HEK293T (cell line): ENCODE measurements around the gene MRGPRF.

Source experiments
- CTCF ChIA-PET: fragments of 350-600 bp; formaldehyde crosslinking; extraction: SDS; loops from one replicate; lab custom pipeline; 2021; ENCODE audit warnings: antibody characterized with exemption, inconsistent platforms; lab: Yijun Ruan, JAX
- POLR2A ChIA-PET: fragments of 350-600 bp; formaldehyde crosslinking; extraction: SDS; loops from one replicate; lab custom pipeline; 2020; ENCODE audit warnings: antibody characterized with exemption, inconsistent platforms; lab: Yijun Ruan, JAX
- DNase-seq: peaks from one replicate; pipeline ENCODE4 v3.0.0; 2012; ENCODE audit warnings: mixed read lengths; ENCODE audit errors: extremely low spot score
- ARNT ChIP-seq: fragments of 450-650 bp; IDR thresholded peaks from 2 replicates; pipeline ENCODE4 v1.6.1; 2017; ENCODE audit warnings: mild to moderate bottlenecking
- BHLHE40 ChIP-seq: fragments of 450-650 bp; IDR thresholded peaks from 2 replicates; pipeline ENCODE4 v1.6.1; 2016; ENCODE audit warnings: mild to moderate bottlenecking, moderate library complexity, borderline replicate concordance
- CTBP1 ChIP-seq: fragments of 450-650 bp; IDR thresholded peaks from 2 replicates; pipeline ENCODE4 v1.6.1; 2016; ENCODE audit warnings: borderline replicate concordance
- ELF4 ChIP-seq: fragments of 450-650 bp; IDR thresholded peaks from 2 replicates; pipeline ENCODE4 v1.6.1; 2017; ENCODE audit warnings: antibody characterized with exemption
- FOXA1 ChIP-seq: fragments of 450-650 bp; IDR thresholded peaks from 2 replicates; pipeline ENCODE4 v1.6.1; 2016; ENCODE audit warnings: mild to moderate bottlenecking
- FOXK2 ChIP-seq: fragments of 450-650 bp; IDR thresholded peaks from 2 replicates; pipeline ENCODE4 v1.6.1; 2016; ENCODE audit warnings: mild to moderate bottlenecking
- FOXM1 ChIP-seq: fragments of 450-650 bp; IDR thresholded peaks from 2 replicates; pipeline ENCODE4 v1.6.1; 2017; ENCODE audit warnings: mild to moderate bottlenecking, borderline replicate concordance
- HDGF ChIP-seq: fragments of 450-650 bp; IDR thresholded peaks from 2 replicates; pipeline ENCODE4 v1.6.1; 2017; ENCODE audit warnings: antibody characterized with exemption, borderline replicate concordance
- L3MBTL2 ChIP-seq: fragments of 450-650 bp; conservative IDR thresholded peaks from 2 replicates; pipeline ENCODE4 v1.6.1; 2016; ENCODE audit warnings: mild to moderate bottlenecking
- LEF1 ChIP-seq: fragments of 450-650 bp; IDR thresholded peaks from 2 replicates; pipeline ENCODE4 v1.6.1; 2017; ENCODE audit warnings: mild to moderate bottlenecking, borderline replicate concordance
- NFRKB ChIP-seq: fragments of 450-650 bp; IDR thresholded peaks from 2 replicates; pipeline ENCODE4 v1.6.1; 2016; ENCODE audit warnings: mild to moderate bottlenecking, moderate library complexity
- SP1 ChIP-seq: fragments of 450-650 bp; IDR thresholded peaks from 2 replicates; pipeline ENCODE4 v1.6.1; 2017
- SUZ12 ChIP-seq: fragments of 450-650 bp; IDR thresholded peaks from 2 replicates; pipeline ENCODE4 v1.6.1; 2016; ENCODE audit warnings: mild to moderate bottlenecking
- TARDBP ChIP-seq: fragments of 450-650 bp; IDR thresholded peaks from 2 replicates; pipeline ENCODE4 v1.6.1; 2016
- ZNF384 ChIP-seq: fragments of 450-650 bp; IDR thresholded peaks from 2 replicates; pipeline ENCODE4 v1.6.1; 2016
- TF ChIP-seq, protein P1 (sequence below): fragments of 450-650 bp; IDR thresholded peaks from 2 replicates; pipeline ENCODE4 v1.6.1; 2016

Gene MRGPRF

DNA sequence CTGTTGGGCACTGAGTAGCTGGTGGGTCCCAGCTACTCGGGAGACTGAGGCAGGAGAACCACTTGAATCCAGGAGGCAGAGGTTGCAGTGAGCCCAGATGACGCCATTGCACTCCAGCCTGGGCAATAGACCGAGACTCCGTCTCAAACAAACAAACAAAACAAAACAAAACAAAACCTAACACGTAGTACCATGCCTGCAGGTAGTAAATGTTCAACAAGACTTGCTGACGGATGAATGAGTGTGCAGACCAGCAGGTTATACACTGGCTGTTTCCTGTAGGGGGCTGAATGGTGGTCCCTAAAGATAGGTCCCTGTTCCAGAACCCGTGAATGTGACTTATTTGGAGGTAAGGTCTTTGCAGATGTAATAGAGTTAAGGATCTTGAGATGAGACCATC is 19.5 kb downstream of the MRGPRF start:
- no peak for DNase-seq
- CTCF ChIA-PET: no interaction called here
- no peak for TF ChIP-seq ELF4
- POLR2A ChIA-PET: no interaction called here

DNA sequence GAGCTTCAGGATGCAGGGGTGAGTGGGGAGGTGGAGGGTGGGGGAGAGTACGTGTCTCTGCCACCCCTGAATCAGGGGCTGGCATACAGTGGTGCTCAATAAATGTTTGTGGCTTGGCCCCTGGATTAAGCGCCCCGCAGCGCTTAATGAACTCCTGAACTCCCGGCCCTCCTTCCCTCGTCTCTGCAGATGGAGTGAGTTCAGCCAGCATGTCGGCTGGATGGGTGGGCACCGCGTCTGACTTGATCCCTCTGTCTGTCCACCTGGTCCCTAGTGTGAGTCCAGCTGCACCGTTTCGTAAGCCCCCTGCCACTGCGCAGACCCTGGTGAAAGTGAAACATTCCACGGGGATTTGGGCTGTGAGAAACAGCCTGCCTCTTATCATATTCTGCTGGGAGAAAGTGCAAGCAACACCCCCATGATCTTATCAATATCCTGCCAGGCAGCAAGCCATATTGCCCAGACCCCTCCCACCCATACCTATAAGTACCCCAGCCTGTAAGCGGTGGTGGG is 20.2 kb downstream of the MRGPRF start:
- POLR2A ChIA-PET: no interaction called here
- DNase-seq: no peak
- CTCF ChIA-PET: no interaction called here
- TF ChIP-seq SP1 (no peak), FOXA1 (no peak), HDGF (no peak), CTBP1 (no peak), ZNF384 (no peak), SUZ12 (no peak), FOXM1 (no peak), ARNT (no peak), FOXK2 (no peak), LEF1 (no peak), L3MBTL2 (no peak), BHLHE40 (no peak), ELF4 (no peak), NFRKB (no peak), TARDBP (no peak)
- TF ChIP-seq, protein P1, sequence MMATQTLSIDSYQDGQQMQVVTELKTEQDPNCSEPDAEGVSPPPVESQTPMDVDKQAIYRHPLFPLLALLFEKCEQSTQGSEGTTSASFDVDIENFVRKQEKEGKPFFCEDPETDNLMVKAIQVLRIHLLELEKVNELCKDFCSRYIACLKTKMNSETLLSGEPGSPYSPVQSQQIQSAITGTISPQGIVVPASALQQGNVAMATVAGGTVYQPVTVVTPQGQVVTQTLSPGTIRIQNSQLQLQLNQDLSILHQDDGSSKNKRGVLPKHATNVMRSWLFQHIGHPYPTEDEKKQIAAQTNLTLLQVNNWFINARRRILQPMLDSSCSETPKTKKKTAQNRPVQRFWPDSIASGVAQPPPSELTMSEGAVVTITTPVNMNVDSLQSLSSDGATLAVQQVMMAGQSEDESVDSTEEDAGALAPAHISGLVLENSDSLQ: no peak

DNA sequence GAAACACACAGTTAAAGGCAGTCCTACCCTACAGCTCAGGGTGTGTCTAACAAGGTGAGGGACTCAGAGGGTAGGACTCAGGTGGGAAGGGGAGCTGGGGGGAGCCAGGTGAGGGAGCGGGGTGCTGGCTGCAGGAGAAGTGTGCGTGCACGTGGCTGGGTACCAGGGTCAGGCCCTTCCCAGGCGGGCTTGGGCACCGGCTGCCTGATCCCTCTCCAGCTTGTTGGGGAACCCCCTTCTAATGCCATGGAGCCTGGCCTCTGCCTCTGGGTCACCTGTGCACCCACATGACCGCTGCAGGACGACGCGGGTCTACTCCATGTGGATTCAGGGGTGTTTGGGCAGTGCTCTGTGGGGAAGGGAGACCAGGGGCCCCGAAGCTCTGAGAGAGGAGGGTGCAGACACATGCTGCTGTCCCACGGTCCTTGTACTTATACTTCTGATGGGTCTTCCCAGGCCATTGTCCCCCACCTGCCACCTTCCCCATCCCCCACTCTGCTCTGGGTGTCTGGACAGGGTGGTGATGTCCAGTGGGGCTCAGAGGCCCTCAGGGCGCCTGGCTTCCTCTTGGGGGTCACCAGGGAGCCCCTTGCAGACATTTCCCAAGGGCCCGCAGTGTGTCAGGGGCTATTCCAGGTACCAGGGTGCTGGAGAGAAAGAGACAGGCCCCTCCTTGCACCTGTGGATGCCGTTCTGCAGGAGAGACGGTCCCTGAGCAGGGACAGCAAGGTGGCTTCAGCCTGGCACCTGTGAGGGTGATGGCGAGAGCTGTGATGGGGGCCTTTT is 21.9 kb downstream of the MRGPRF start:
- ChIA-PET POLR2A (no interaction called here), CTCF (no interaction called here)
- no peak for DNase-seq
- TF ChIP-seq, protein P1: no peak
- TF ChIP-seq BHLHE40 (no peak), SUZ12 (no peak), TARDBP (no peak), HDGF (no peak)

DNA sequence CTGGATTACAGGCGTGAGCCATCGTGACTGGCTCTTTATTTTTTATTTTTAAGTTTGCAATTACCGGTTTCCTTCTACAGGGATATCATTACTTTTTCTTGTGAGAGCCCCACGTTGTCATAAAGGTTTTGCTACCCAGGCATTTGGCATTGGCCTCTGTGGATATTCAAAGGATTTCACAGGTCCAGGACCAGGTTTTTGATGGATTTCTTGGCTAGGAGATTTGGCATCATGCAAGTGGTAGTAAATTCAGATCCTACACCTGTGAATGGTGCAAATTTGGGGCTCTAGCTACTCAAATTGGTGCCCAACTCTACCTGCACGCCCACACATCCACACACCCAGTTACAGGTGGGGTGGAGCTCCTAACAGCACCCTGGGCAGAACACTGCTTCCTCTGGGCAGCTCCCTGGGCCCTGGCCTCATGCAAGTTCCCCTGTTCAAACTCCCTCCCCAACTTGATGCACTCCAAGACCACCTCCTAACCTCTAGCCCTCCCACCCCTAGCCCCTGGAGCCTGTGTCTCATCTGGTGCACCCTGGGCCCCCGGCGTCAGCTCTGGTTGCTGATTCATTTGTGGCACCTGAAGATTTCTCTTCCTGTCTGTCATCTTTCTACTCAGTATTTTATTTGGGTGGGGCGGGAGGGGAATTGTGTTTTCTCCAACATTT is 23.0 kb downstream of the MRGPRF start:
- DNase-seq: no peak
- no peak for TF ChIP-seq ARNT
- TF ChIP-seq L3MBTL2: no peak
- no peak for TF ChIP-seq FOXA1
- no peak for TF ChIP-seq BHLHE40
- TF ChIP-seq SP1: no peak
- no peak for TF ChIP-seq ELF4
- no peak for TF ChIP-seq FOXM1
- TF ChIP-seq LEF1: no peak
- no peak for TF ChIP-seq FOXK2
- POLR2A ChIA-PET: no interaction called here
- CTCF ChIA-PET: no interaction called here

DNA sequence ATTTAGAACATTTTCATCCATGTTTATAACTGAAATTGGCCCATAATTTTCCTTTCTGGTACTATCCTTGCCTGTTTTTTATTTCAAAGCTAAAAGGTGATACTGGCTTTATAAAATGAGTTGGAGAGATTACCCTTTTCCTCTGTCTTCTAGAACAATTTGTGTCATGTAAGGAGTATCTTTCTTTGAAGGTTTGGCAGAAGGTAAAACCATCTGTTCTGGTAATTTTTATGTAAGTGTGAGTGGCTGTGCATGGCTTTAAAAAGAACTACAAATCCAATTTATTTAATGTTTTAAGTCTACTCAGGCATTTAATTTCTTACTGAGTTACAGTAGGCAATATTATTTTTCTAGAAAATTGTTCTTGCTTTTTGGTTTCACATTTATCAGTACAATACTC is 24.6 kb downstream of the MRGPRF start:
- no peak for DNase-seq
- CTCF ChIA-PET: no interaction called here
- POLR2A ChIA-PET: no interaction called here
- TF ChIP-seq L3MBTL2 (no peak), FOXA1 (no peak), ELF4 (no peak), TARDBP (no peak), CTBP1 (no peak)
- TF ChIP-seq, protein P1: no peak

DNA sequence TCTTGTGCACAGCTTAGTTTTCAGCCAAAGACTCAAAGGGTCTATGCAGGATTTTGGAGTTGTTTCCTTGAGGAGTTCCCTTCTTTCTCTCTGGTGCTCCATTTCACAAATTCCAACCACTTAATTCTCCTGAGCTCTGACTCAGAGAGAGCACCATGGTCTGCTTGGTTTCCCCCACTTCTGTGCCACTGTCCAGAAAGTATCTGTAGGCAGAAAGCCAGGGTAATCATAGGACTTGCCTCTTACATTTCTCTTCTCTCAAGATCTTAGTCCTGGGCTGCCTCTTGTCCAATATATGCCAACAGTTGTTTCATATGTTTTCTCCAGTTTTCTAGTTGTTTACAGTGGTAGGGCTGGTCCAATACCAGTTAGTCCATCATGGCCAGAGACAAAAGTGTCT is 25.8 kb downstream of the MRGPRF start:
- TF ChIP-seq FOXA1: no peak
- TF ChIP-seq SP1: no peak
- no peak for TF ChIP-seq FOXM1
- TF ChIP-seq ZNF384: no peak
- TF ChIP-seq HDGF: no peak
- ChIA-PET POLR2A (no interaction called here), CTCF (no interaction called here)
- no peak for DNase-seq

DNA sequence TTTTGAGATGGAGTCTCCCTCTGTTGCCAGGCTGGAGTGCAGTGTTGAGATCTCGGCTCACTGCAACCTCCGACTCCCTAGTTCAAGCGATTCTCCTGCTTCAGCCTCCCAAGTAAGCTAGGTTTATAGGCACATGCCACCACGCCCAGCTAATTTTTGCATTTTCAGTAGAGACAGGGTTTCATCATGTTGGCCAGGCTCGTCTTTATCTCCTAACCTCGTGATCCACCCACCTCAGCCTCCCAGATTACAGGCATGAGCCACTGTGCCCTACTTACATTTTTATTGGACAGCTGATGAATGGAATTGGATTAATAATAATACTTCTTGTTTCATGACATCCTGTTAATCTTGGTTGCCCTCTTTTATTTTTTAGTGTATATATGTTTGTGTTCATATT is 29.2 kb downstream of the MRGPRF start:
- no peak for DNase-seq
- CTCF ChIA-PET: no interaction called here
- no peak for TF ChIP-seq NFRKB
- no peak for TF ChIP-seq FOXM1
- no peak for TF ChIP-seq CTBP1
- TF ChIP-seq, protein P1: no peak
- TF ChIP-seq LEF1: no peak
- TF ChIP-seq L3MBTL2: no peak
- no peak for TF ChIP-seq HDGF
- TF ChIP-seq FOXA1: no peak
- TF ChIP-seq SP1: no peak
- TF ChIP-seq ELF4: no peak
- no peak for TF ChIP-seq ZNF384
- TF ChIP-seq TARDBP: no peak
- no peak for TF ChIP-seq FOXK2
- TF ChIP-seq SUZ12: no peak
- POLR2A ChIA-PET: no interaction called here
